ENCODE data around the gene RAB11FIP4. TPM values are rescaled to one million over a fixed set of nuclear protein-coding genes. Genes with fewer than 3 reads are reported as not detected.

The RAB11FIP4 gene
- total and polyA plus RNA-seq, 4 donors, result 1.5 to 16.0 (median 3.3) TPM

- Histone ChIP-seq H3K4me1 (ENCODE audit: control insufficient read depth in 4 of 4, insufficient read depth in 4 of 4, low read length in 3 of 4) (peaks cover 16 to 63% (median 43%) of the 10 kb centered on the region in 4 donors), H3K27ac (ENCODE audit: low read depth in 1 of 2, low read length in 2 of 2) (no peak overlapping the region)
- WGBS, result 97% methylated on average over 5 of the region's 5 CpGs
These were observed 100.7 kb downstream of the RAB11FIP4 start for GRCh38 chr17:31492206-31492605.

More at GRCh38 chr17:31492206-31492605, 100.7 kb downstream of the RAB11FIP4 start:
- Histone ChIP-seq H3K4me3 (ENCODE audit: low read depth in 1 of 3, low read length in 3 of 3) (no peak overlapping the region), H3K36me3 (ENCODE audit: control insufficient read depth in 4 of 4, insufficient read depth in 3 of 4, low read depth in 1 of 4, low read length in 3 of 4) (no peaks in the 10 kb centered on the region), H3K9me3 (ENCODE audit: control insufficient read depth in 4 of 4, low read length in 3 of 4) (no peaks in the 10 kb centered on the region), H3K27me3 (ENCODE audit: control insufficient read depth in 4 of 4, insufficient read depth in 4 of 4, low read length in 3 of 4) (no peaks in the 10 kb centered on the region), H3K9ac (ENCODE audit: low read depth in 1 of 2, low read length in 2 of 2) (no peak overlapping the region)
- DNase-seq (ENCODE audit: low spot score), result no peak
- TF ChIP-seq CTCF (IDR thresholded peaks at IDR 0.05; ENCODE audit: low read depth, low read length, missing input control), result no peak
- no peak for TF ChIP-seq FOXA2 (IDR thresholded peaks at IDR 0.05)
- no peak for TF ChIP-seq FOXA1 (IDR thresholded peaks at IDR 0.05)
- no peak for TF ChIP-seq NR2F2 (IDR thresholded peaks at IDR 0.05)
- TF ChIP-seq TAF1 (conservative IDR thresholded peaks at IDR 0.05), result no peak
- TF ChIP-seq ATF3 (IDR thresholded peaks at IDR 0.05), result no peak
- TF ChIP-seq SP1 (IDR thresholded peaks at IDR 0.05), result no peak
- TF ChIP-seq EGR1 (IDR thresholded peaks at IDR 0.05; ENCODE audit: low read depth in 2 of 2), result no peak
- TF ChIP-seq RAD21 (IDR thresholded peaks at IDR 0.05), result no peak
- no peak for TF ChIP-seq REST (IDR thresholded peaks at IDR 0.05)
- no peak for TF ChIP-seq ZBTB33 (IDR thresholded peaks at IDR 0.05)

Measured in liver (tissue), 9 donors.